Sigmoid colon (tissue), 3 donors: Measurements from ENCODE around the gene MON1B.

Source experiments
- CTCF ChIP-seq, 4 experiments: fragments of 450-650 bp in 3 of 4; fragments of 200-600 bp in 1 of 4; IDR thresholded peaks; one replicate each; pipeline ENCODE4 v1.5.1; 2016 to 2019; ENCODE audit warnings: antibody characterized with exemption in 4 of 4, mild to moderate bottlenecking in 3 of 4, moderate library complexity in 2 of 4
- POLR2A ChIP-seq, 2 donors: fragments of 450-650 bp; IDR thresholded peaks; one replicate each; pipeline ENCODE4 v1.6.1; 2016; ENCODE audit warnings: antibody characterized with exemption in 2 of 2, mild to moderate bottlenecking in 2 of 2, moderate library complexity in 2 of 2

GRCh38 chr16:77225182-77225581 lies 34.2 kb downstream of the MON1B start:
- TF ChIP-seq CTCF (IDR thresholded peaks at IDR 0.05) (no peak), POLR2A (IDR thresholded peaks at IDR 0.05) (no peak)
